Measurements from ENCODE around the gene SELENOH. TPM values are rescaled to one million over a fixed set of nuclear protein-coding genes. Genes with fewer than 3 reads are reported as not detected.

The SELENOH gene
- total and polyA plus RNA-seq, 2 of the 8 experiments (the other 6 are each of a cell fraction or from before 2014, with no cell fraction given), result 243 to 264 TPM

- H2AK5ac ChIP-seq (ENCODE audit: low read depth, low read length), result no peak overlapping the region; the same call in 1 of the 2 replicates
- DNase-seq (ENCODE audit: low read depth in 1 of 2, low spot score in 2 of 2) (peak in 1 of 2 experiments; percentile 68), FAIRE-seq (peak; percentile 62)
- peak overlapping the region; percentile 49; the same call in 1 of the 2 replicates for H3K18ac ChIP-seq (ENCODE audit: extremely low read depth, low read length)
- peaks cover 3% of the 10 kb centered on the region in 2 experiments for H4K20me1 ChIP-seq (replicated peaks in 1 of 2; ENCODE audit: control insufficient read depth in 1 of 2, insufficient read depth in 2 of 2, low read length in 2 of 2)
- H3K4ac ChIP-seq (replicated peaks; ENCODE audit: insufficient read length, low read depth, low read length), result no peak overlapping the region
- no peaks in the 10 kb centered on the region for H3K23me2 ChIP-seq (ENCODE audit: low read depth, low read length)
- no peak overlapping the region for H3K23ac ChIP-seq (ENCODE audit: insufficient read length)
- H2BK5ac ChIP-seq (ENCODE audit: low read depth, low read length), result peak overlapping the region; percentile 82
- H3K4me1 ChIP-seq (replicated peaks in 1 of 4; ENCODE audit: control insufficient read depth in 3 of 4, insufficient read depth in 4 of 4, low read length in 3 of 4), result peaks cover 13 to 31% (median 24%) of the 10 kb centered on the region in 4 experiments
- H3K9me3 ChIP-seq (ENCODE audit: insufficient read depth in 2 of 2, low read depth in 1 of 2, low read length in 1 of 2), result no peaks in the 10 kb centered on the region
- H3K4me2 ChIP-seq (ENCODE audit: insufficient read depth in 1 of 2, low read depth in 2 of 2, low read length in 2 of 2), result peak overlapping the region; percentile 57 to 65
- H2BK20ac ChIP-seq (ENCODE audit: low read length), result no peak overlapping the region
- no peaks in the 10 kb centered on the region for H3K36me3 ChIP-seq (ENCODE audit: control insufficient read depth in 2 of 4, insufficient read depth in 4 of 4, low read length in 3 of 4)
- H3K9ac ChIP-seq (replicated peaks in 1 of 4; ENCODE audit: extremely low read depth in 1 of 4, low read depth in 3 of 4, low read length in 3 of 4), result peak overlapping the region in 3 of 4 experiments; percentile 30 to 69 (median 37); a peak in 5 of 7 replicates
- peak overlapping the region; percentile 26 for H4K5ac ChIP-seq (ENCODE audit: insufficient read length, low read depth, low read length)
- ChIA-PET POLR2A (ENCODE audit: partially characterized antibody) (interaction anchor here (0.9 to 14.4 kb wide), 16 partner anchors 10 to 142 kb away, joined by 3 to 329 read pairs (median 6); partner anchors contain the start of genes BTBD18, CTNND1, MED19 and SELENOH), CTCF (ENCODE audit: partially characterized antibody) (interaction anchor here (0.5 to 9.6 kb wide), 6 partner anchors 13 to 1369 kb away, joined by 4 to 86 read pairs (median 6); partner anchors contain the start of gene CTNND1)
- peak overlapping the region; percentile 25 for H4K91ac ChIP-seq (replicated peaks; ENCODE audit: insufficient read length, low read length)
- no peak overlapping the region for H2AFZ ChIP-seq (ENCODE audit: low read length)
- no peaks in the 10 kb centered on the region; the same call in none of the 2 replicates for H3K79me1 ChIP-seq (ENCODE audit: low read depth, low read length)
- H3K56ac ChIP-seq (replicated peaks; ENCODE audit: insufficient read length, low read depth, low read length), result no peak overlapping the region
- peak overlapping the region in 3 of 4 experiments; percentile 2 to 38 (median 17); a peak in 3 of 8 replicates for H3K4me3 ChIP-seq (ENCODE audit: extremely low read depth in 1 of 4, insufficient read depth in 2 of 4, low read depth in 3 of 4, low read length in 4 of 4)
- peak overlapping the region; percentile 91 for H3K27ac ChIP-seq (ENCODE audit: low read depth, low read length)
- peak overlapping the region; percentile 45; the same call in 1 of the 2 replicates for H2BK12ac ChIP-seq (ENCODE audit: low read depth, low read length)
- WGBS, 2 experiments (ENCODE audit: extremely low coverage in 1 of 2, insufficient coverage in 1 of 2, insufficient read length in 1 of 2, insufficient replicate concordance in 2 of 2, low coverage in 1 of 2, low lambda C conversion rate in 2 of 2, missing lambda C conversion rate in 1 of 2), result 13% methylated on average over 3 of the region's 3 CpGs; no CpG with 5 or more reads in 1 of the 2 experiments
- no peak overlapping the region for H2BK15ac ChIP-seq (ENCODE audit: low read length)
- peaks cover 10 to 92% of the 10 kb centered on the region in 2 experiments; a peak in 3 of 4 replicates for H3K79me2 ChIP-seq (ENCODE audit: control insufficient read depth in 1 of 2, insufficient read depth in 2 of 2, low read length in 2 of 2)
- H3K27me3 ChIP-seq (replicated peaks in 1 of 4; ENCODE audit: control insufficient read depth in 3 of 4, extremely low read depth in 1 of 4, insufficient read depth in 3 of 4, low read length in 3 of 4), result no peaks in the 10 kb centered on the region
- no peak overlapping the region for H2BK120ac ChIP-seq (replicated peaks; ENCODE audit: low read depth, low read length)
- H4K8ac ChIP-seq (ENCODE audit: extremely low read depth, insufficient read depth, low read length), result no peak overlapping the region
- H3K14ac ChIP-seq (ENCODE audit: insufficient read length), result no peak overlapping the region
- TF ChIP-seq EP300 (IDR thresholded peaks at IDR 0.05; ENCODE audit: borderline replicate concordance in 1 of 2, low read depth in 2 of 2, low read length in 2 of 2), result peak in 1 of 2 experiments; percentile 86; a peak in 1 of 3 replicates
- peak in 1 of 2 experiments; percentile 67; a peak in 2 of 3 replicates for TF ChIP-seq POLR2A (IDR thresholded peaks at IDR 0.05; ENCODE audit: control extremely low read depth in 1 of 2, low read depth in 2 of 2, low read length in 2 of 2)
- TF ChIP-seq ASH2L (IDR thresholded peaks at IDR 0.05; ENCODE audit: low read length), result peak; percentile 99
- peak; percentile 26 for TF ChIP-seq NANOG (IDR thresholded peaks at IDR 0.05; ENCODE audit: insufficient read depth, low read depth, low read length, poor library complexity, severe bottlenecking)
- TF ChIP-seq TCF12 (IDR thresholded peaks at IDR 0.05; ENCODE audit: low read depth, low read length), result peak; percentile 78; the same call in 1 of the 2 replicates
- TF ChIP-seq MAX (IDR thresholded peaks at IDR 0.05), result peak; percentile 92
- TF ChIP-seq CTBP2 (IDR thresholded peaks at IDR 0.05; ENCODE audit: borderline replicate concordance, insufficient read depth, insufficient read length, low read length), result no peak
- TF ChIP-seq CREB1 (IDR thresholded peaks at IDR 0.05), result peak; percentile 82
- peak; percentile 97 for TF ChIP-seq RBBP5 (IDR thresholded peaks at IDR 0.05; ENCODE audit: borderline replicate concordance, low read depth, low read length)
- TF ChIP-seq BCL11A (IDR thresholded peaks at IDR 0.05; ENCODE audit: low read depth in 2 of 2, low read length in 2 of 2), result peak in 1 of 2 experiments; percentile 17
- no peak for TF ChIP-seq JUN (IDR thresholded peaks at IDR 0.05; ENCODE audit: low read depth, low read length)
Observed at GRCh38 chr11:57781529-57781943, 40.2 kb downstream of the SELENOH start.
